Measurements from ENCODE around the gene DBF4.
A peak's percentile ranks its signal among the peaks of the same experiment; 100 is the strongest.

DNA sequence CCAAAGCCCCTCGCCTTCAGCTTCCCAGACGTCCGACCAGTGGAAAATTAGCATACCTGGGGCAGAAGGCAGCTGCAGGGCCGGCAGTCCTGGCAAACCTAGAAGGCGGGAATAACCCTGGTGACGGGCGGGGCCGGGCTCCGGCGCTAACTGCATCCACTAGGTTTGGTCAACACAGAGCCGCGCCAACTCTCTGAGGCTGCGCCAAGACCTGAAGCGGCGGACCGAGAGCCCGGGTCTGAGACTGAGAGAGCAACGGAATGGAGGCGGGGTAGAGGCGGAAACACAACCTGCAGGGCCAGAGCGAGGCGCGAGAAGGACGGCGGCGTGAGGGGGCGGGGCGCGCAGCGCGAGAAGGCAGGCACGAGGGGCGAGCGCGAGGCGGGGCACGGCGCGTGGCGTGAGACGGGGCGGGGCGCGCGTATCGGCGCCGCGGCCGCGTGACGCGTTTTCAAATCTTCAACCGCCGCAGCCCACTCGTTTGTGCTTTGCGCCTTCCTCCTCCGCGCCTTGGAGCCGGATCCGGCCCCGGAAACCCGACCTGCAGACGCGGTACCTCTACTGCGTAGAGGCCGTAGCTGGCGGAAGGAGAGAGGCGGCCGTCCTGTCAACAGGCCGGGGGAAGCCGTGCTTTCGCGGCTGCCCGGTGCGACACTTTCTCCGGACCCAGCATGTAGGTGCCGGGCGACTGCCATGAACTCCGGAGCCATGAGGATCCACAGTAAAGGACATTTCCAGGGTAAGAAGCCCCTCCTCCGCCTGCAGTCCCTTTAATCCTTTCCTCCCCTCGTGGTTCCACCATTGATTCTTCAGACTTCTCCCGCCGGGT lies at the start of gene DBF4, which contains the start of gene SLC25A40:
- TF ChIP-seq CEBPB (IDR thresholded peaks at IDR 0.05; ENCODE audit: low read depth, low read length) (no peak), POLR2A (IDR thresholded peaks at IDR 0.05; ENCODE audit: low read depth, low read length) (peak; percentile 86)
- TF ChIP-seq, protein P1, sequence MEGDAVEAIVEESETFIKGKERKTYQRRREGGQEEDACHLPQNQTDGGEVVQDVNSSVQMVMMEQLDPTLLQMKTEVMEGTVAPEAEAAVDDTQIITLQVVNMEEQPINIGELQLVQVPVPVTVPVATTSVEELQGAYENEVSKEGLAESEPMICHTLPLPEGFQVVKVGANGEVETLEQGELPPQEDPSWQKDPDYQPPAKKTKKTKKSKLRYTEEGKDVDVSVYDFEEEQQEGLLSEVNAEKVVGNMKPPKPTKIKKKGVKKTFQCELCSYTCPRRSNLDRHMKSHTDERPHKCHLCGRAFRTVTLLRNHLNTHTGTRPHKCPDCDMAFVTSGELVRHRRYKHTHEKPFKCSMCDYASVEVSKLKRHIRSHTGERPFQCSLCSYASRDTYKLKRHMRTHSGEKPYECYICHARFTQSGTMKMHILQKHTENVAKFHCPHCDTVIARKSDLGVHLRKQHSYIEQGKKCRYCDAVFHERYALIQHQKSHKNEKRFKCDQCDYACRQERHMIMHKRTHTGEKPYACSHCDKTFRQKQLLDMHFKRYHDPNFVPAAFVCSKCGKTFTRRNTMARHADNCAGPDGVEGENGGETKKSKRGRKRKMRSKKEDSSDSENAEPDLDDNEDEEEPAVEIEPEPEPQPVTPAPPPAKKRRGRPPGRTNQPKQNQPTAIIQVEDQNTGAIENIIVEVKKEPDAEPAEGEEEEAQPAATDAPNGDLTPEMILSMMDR (conservative IDR thresholded peaks at IDR 0.05; ENCODE audit: low read depth, low read length), result no peak

Data from IMR-90 (cell line).